ENCODE results near the gene SLC6A15. TPM values are rescaled to one million over a fixed set of nuclear protein-coding genes. Genes with fewer than 3 reads are reported as not detected.

Gene SLC6A15
- total and polyA plus RNA-seq, 4 experiments from 2014 or later, result not detected

GRCh38 chr12:84874825-84875139, 37.8 kb downstream of the SLC6A15 start:
- Mint-ChIP-seq H3K27ac (no peak overlapping the region), H3K9me3 (no peaks in the 10 kb centered on the region), H3K4me1 (no peaks in the 10 kb centered on the region), H3K4me3 (no peak overlapping the region), H3K27me3 (peaks cover 0 to 2% of the 10 kb centered on the region in 2 donors), H3K36me3 (no peaks in the 10 kb centered on the region)
- Histone ChIP-seq H3K27ac (ENCODE audit: low read depth, low read length) (no peak overlapping the region), H3K27me3 (ENCODE audit: insufficient read depth, low read length) (no peaks in the 10 kb centered on the region), H3K36me3 (ENCODE audit: insufficient read depth, low read length) (no peaks in the 10 kb centered on the region), H3K4me3 (ENCODE audit: low read length in 2 of 2) (no peak overlapping the region), H3K9me3 (ENCODE audit: control insufficient read depth in 1 of 2, low read length in 2 of 2) (no peaks in the 10 kb centered on the region), H3K4me1 (ENCODE audit: insufficient read depth, low read length) (no peaks in the 10 kb centered on the region)
- DNase-seq, result no peak
- ChIA-PET CTCF (ENCODE audit: partially characterized antibody) (interaction anchor here (0.9 to 2.0 kb wide), 8 partner anchors 9 to 1046 kb away, joined by 3 to 8 read pairs (median 4); no protein-coding TSS in a partner anchor), POLR2A (ENCODE audit: partially characterized antibody) (no interaction called here)
- intact Hi-C loops (cut with micrococcal nuclease), result loop anchor here (1.0 to 2.0 kb wide), 3 partner anchors 155 to 998 kb away; no protein-coding TSS in a partner anchor

GRCh38 chr12:84874125-84874824, 38.3 kb downstream of the SLC6A15 start:
- Mint-ChIP-seq H3K27ac (no peak overlapping the region), H3K4me1 (no peaks in the 10 kb centered on the region), H3K27me3 (peaks cover 0 to 2% of the 10 kb centered on the region in 2 donors), H3K36me3 (no peaks in the 10 kb centered on the region), H3K9me3 (no peaks in the 10 kb centered on the region), H3K4me3 (no peak overlapping the region)
- no peaks in the 10 kb centered on the region for H3K4me1 ChIP-seq (ENCODE audit: insufficient read depth, low read length)
- POLR2A ChIA-PET (ENCODE audit: partially characterized antibody), result no interaction called here
- no peaks in the 10 kb centered on the region for H3K9me3 ChIP-seq (ENCODE audit: control insufficient read depth in 1 of 2, low read length in 2 of 2)
- no peaks in the 10 kb centered on the region for H3K36me3 ChIP-seq (ENCODE audit: insufficient read depth, low read length)
- H3K27ac ChIP-seq (ENCODE audit: low read depth, low read length), result no peak overlapping the region
- H3K27me3 ChIP-seq (ENCODE audit: insufficient read depth, low read length), result no peaks in the 10 kb centered on the region
- H3K4me3 ChIP-seq (ENCODE audit: low read length in 2 of 2), result no peak overlapping the region
- intact Hi-C loops (cut with micrococcal nuclease), result loop anchor here (1.0 to 2.0 kb wide), 3 partner anchors 155 to 999 kb away; no protein-coding TSS in a partner anchor
- DNase-seq, result peak in 4 of 5 donors; percentile 20 to 34 (median 24)
- CTCF ChIA-PET (ENCODE audit: partially characterized antibody), result interaction anchor here (0.7 to 2.0 kb wide), 8 partner anchors 9 to 182 kb away, joined by 3 to 8 read pairs (median 4); no protein-coding TSS in a partner anchor

GRCh38 chr12:84862186-84862585, 50.4 kb downstream of the SLC6A15 start:
- POLR2A ChIA-PET (ENCODE audit: partially characterized antibody), result no interaction called here
- CTCF ChIA-PET (ENCODE audit: partially characterized antibody), result interaction anchor here (0.8 to 4.1 kb wide), 2 partner anchors 13 to 16 kb away, joined by 6 to 14 read pairs; no protein-coding TSS in a partner anchor
- H3K4me1 ChIP-seq (ENCODE audit: insufficient read depth, low read length), result no peaks in the 10 kb centered on the region
- H3K27me3 Mint-ChIP-seq, result peaks cover 0 to 1% of the 10 kb centered on the region in 2 donors
- intact Hi-C loops (cut with micrococcal nuclease), result no loop called here
- no peaks in the 10 kb centered on the region for H3K36me3 ChIP-seq (ENCODE audit: insufficient read depth, low read length)
- H3K27ac ChIP-seq (ENCODE audit: low read depth, low read length), result no peak overlapping the region
- H3K27me3 ChIP-seq (ENCODE audit: insufficient read depth, low read length), result no peaks in the 10 kb centered on the region
- DNase-seq, result no peak
- no peak overlapping the region for H3K4me3 ChIP-seq (ENCODE audit: low read length in 2 of 2)
- H3K4me1 Mint-ChIP-seq, result no peaks in the 10 kb centered on the region
- H3K27ac Mint-ChIP-seq, result no peak overlapping the region
- H3K36me3 Mint-ChIP-seq, result no peaks in the 10 kb centered on the region
- H3K9me3 Mint-ChIP-seq, result peaks cover 0 to 2% (median 0%) of the 10 kb centered on the region in 8 donors
- no peaks in the 10 kb centered on the region for H3K9me3 ChIP-seq (ENCODE audit: control insufficient read depth in 1 of 2, low read length in 2 of 2)
- no peak overlapping the region for H3K4me3 Mint-ChIP-seq

- ChIA-PET POLR2A (ENCODE audit: partially characterized antibody) (no interaction called here), CTCF (ENCODE audit: partially characterized antibody) (no interaction called here)
- Histone ChIP-seq H3K36me3 (ENCODE audit: insufficient read depth, low read length) (no peaks in the 10 kb centered on the region), H3K4me1 (ENCODE audit: insufficient read depth, low read length) (no peaks in the 10 kb centered on the region), H3K9me3 (ENCODE audit: control insufficient read depth in 1 of 2, low read length in 2 of 2) (no peaks in the 10 kb centered on the region), H3K4me3 (ENCODE audit: low read length in 2 of 2) (no peak overlapping the region), H3K27me3 (ENCODE audit: insufficient read depth, low read length) (no peaks in the 10 kb centered on the region), H3K27ac (ENCODE audit: low read depth, low read length) (no peak overlapping the region)
- peaks cover 0 to 1% of the 10 kb centered on the region in 2 donors for H3K27me3 Mint-ChIP-seq
- intact Hi-C loops (cut with micrococcal nuclease), result no loop called here
- no peak overlapping the region for H3K4me3 Mint-ChIP-seq
- DNase-seq, result no peak
- peaks cover 0 to 2% (median 0%) of the 10 kb centered on the region in 8 donors for H3K9me3 Mint-ChIP-seq
- no peaks in the 10 kb centered on the region for H3K4me1 Mint-ChIP-seq
- no peak overlapping the region for H3K27ac Mint-ChIP-seq
- no peaks in the 10 kb centered on the region for H3K36me3 Mint-ChIP-seq
Observed at GRCh38 chr12:84860718-84861117, 51.9 kb downstream of the SLC6A15 start.

GRCh38 chr12:84858796-84859195, 53.8 kb downstream of the SLC6A15 start:
- Mint-ChIP-seq H3K27me3 (peaks cover 0 to 1% of the 10 kb centered on the region in 2 donors), H3K4me1 (no peaks in the 10 kb centered on the region), H3K9me3 (no peaks in the 10 kb centered on the region), H3K27ac (no peak overlapping the region), H3K4me3 (no peak overlapping the region), H3K36me3 (no peaks in the 10 kb centered on the region)
- Histone ChIP-seq H3K4me3 (ENCODE audit: low read length in 2 of 2) (no peak overlapping the region), H3K27me3 (ENCODE audit: insufficient read depth, low read length) (no peaks in the 10 kb centered on the region), H3K4me1 (ENCODE audit: insufficient read depth, low read length) (no peaks in the 10 kb centered on the region), H3K9me3 (ENCODE audit: control insufficient read depth in 1 of 2, low read length in 2 of 2) (no peaks in the 10 kb centered on the region), H3K27ac (ENCODE audit: low read depth, low read length) (no peak overlapping the region), H3K36me3 (ENCODE audit: insufficient read depth, low read length) (no peaks in the 10 kb centered on the region)
- intact Hi-C loops (cut with micrococcal nuclease), result no loop called here
- DNase-seq, result no peak
- CTCF ChIA-PET (ENCODE audit: partially characterized antibody), result no interaction called here
- POLR2A ChIA-PET (ENCODE audit: partially characterized antibody), result no interaction called here

- no peak overlapping the region for H3K4me3 ChIP-seq (ENCODE audit: low read length in 2 of 2)
- no peaks in the 10 kb centered on the region for H3K9me3 ChIP-seq (ENCODE audit: control insufficient read depth in 1 of 2, low read length in 2 of 2)
- Mint-ChIP-seq H3K27ac (no peak overlapping the region), H3K36me3 (no peaks in the 10 kb centered on the region), H3K4me1 (no peaks in the 10 kb centered on the region), H3K27me3 (peaks cover 0 to 1% of the 10 kb centered on the region in 2 donors), H3K9me3 (no peaks in the 10 kb centered on the region), H3K4me3 (no peak overlapping the region)
- intact Hi-C loops (cut with micrococcal nuclease), result no loop called here
- H3K4me1 ChIP-seq (ENCODE audit: insufficient read depth, low read length), result no peaks in the 10 kb centered on the region
- no peak for DNase-seq
- no peak overlapping the region for H3K27ac ChIP-seq (ENCODE audit: low read depth, low read length)
- POLR2A ChIA-PET (ENCODE audit: partially characterized antibody), result no interaction called here
- no peaks in the 10 kb centered on the region for H3K27me3 ChIP-seq (ENCODE audit: insufficient read depth, low read length)
- CTCF ChIA-PET (ENCODE audit: partially characterized antibody), result no interaction called here
- no peaks in the 10 kb centered on the region for H3K36me3 ChIP-seq (ENCODE audit: insufficient read depth, low read length)
Observed at GRCh38 chr12:84857525-84858208, 54.9 kb downstream of the SLC6A15 start.

- intact Hi-C loops (cut with micrococcal nuclease), result no loop called here
- Histone ChIP-seq H3K27me3 (ENCODE audit: insufficient read depth, low read length) (no peaks in the 10 kb centered on the region), H3K4me3 (ENCODE audit: low read length in 2 of 2) (no peak overlapping the region), H3K27ac (ENCODE audit: low read depth, low read length) (no peak overlapping the region), H3K36me3 (ENCODE audit: insufficient read depth, low read length) (no peaks in the 10 kb centered on the region), H3K9me3 (ENCODE audit: control insufficient read depth in 1 of 2, low read length in 2 of 2) (no peaks in the 10 kb centered on the region), H3K4me1 (ENCODE audit: insufficient read depth, low read length) (no peaks in the 10 kb centered on the region)
- peaks cover 0 to 2% (median 0%) of the 10 kb centered on the region in 8 donors for H3K9me3 Mint-ChIP-seq
- no peak for DNase-seq
- H3K4me1 Mint-ChIP-seq, result no peaks in the 10 kb centered on the region
- H3K27ac Mint-ChIP-seq, result no peak overlapping the region
- peaks cover 0 to 1% of the 10 kb centered on the region in 2 donors for H3K27me3 Mint-ChIP-seq
- ChIA-PET CTCF (ENCODE audit: partially characterized antibody) (no interaction called here), POLR2A (ENCODE audit: partially characterized antibody) (no interaction called here)
- no peak overlapping the region for H3K4me3 Mint-ChIP-seq
- H3K36me3 Mint-ChIP-seq, result no peaks in the 10 kb centered on the region
Observed at GRCh38 chr12:84856156-84856900, 56.3 kb downstream of the SLC6A15 start.

Measured in CD4-positive, alpha-beta memory T cell (primary cell).